HepG2 (cell line): ENCODE measurements around the gene NCOA6. TPM values are rescaled to one million over a fixed set of nuclear protein-coding genes. Genes with fewer than 3 reads are reported as not detected.
A peak's percentile ranks its signal among the peaks of the same experiment; 100 is the strongest.

Source experiments
- FOXK1 ChIP-seq: sonication (generic); formaldehyde crosslinking; IDR thresholded peaks from 2 replicates; pipeline ENCODE4 v1.4.0; 2020; ENCODE audit warnings: low read depth, missing genetic modification reagents, borderline replicate concordance
- NBN ChIP-seq: fragments of 450-650 bp; conservative IDR thresholded peaks from 2 replicates; pipeline ENCODE4 v1.6.1; 2017
- ZMYM2 ChIP-seq: sonication (generic); formaldehyde crosslinking; IDR thresholded peaks from 2 replicates; pipeline ENCODE4 v1.8.0; 2022; ENCODE audit warnings: mild to moderate bottlenecking, missing genetic modification reagents
- ZNF136 ChIP-seq: sonication (generic); formaldehyde crosslinking; IDR thresholded peaks from 2 replicates; pipeline ENCODE4 v1.8.1; 2022; ENCODE audit warnings: low read depth, mild to moderate bottlenecking, moderate library complexity, missing genetic modification reagents
- ZNF577 ChIP-seq: sonication (generic); formaldehyde crosslinking; IDR thresholded peaks from 2 replicates; pipeline ENCODE4 v1.4.0; 2020; ENCODE audit warnings: mild to moderate bottlenecking, low read depth, missing genetic modification reagents, borderline replicate concordance
- ZNF7 ChIP-seq: IDR thresholded peaks from 2 replicates; pipeline ENCODE4 v1.6.1; 2016; ENCODE audit warnings: missing biosample characterization, missing genetic modification reagents
- polyA plus RNA-seq, 8 experiments: library from polyadenylated mRNA; depleted of rRNA in 3 of 8; stranded (reverse) in 7 of 8; unstranded in 1 of 8; fragments of >200 nt; fragmentation: Illumina TruSeq in 4 of 8; extraction: Trizol in 4 of 8; gene quantifications; 2 replicates each; pipeline versions ENCODE4 v1.2.1 to v1.2.3, GENCODE V29; 2011 to 2016; ENCODE audit warnings: low read depth in 4 of 8, missing spikeins in 1 of 8, mixed read lengths in 1 of 8; ENCODE audit not compliant: insufficient read depth in 1 of 8
- total RNA-seq, 5 experiments: library from RNA; depleted of rRNA; stranded (reverse); fragments of >200 nt; fragmentation: Illumina TruSeq; extraction: Trizol; gene quantifications; 2 replicates each; pipeline ENCODE4 v1.2.3, GENCODE V29; 2016; ENCODE audit warnings: low read depth in 1 of 5
- TF ChIP-seq, protein P1 (sequence below): sonication (generic); formaldehyde crosslinking; IDR thresholded peaks from 2 replicates; pipeline ENCODE4 v1.4.0; 2020; ENCODE audit warnings: missing genetic modification reagents
- TF ChIP-seq, protein P2 (sequence below): sonication (generic); formaldehyde crosslinking; IDR thresholded peaks from 2 replicates; pipeline ENCODE4 v1.5.0; 2020; ENCODE audit warnings: missing genetic modification reagents
- TF ChIP-seq, protein P3 (sequence below), 2 experiments: sonication (generic) in 1 of 2; formaldehyde crosslinking in 1 of 2; IDR thresholded peaks; 2 replicates each; pipeline versions ENCODE4 v1.4.0 to v1.6.1; 2018 to 2020; ENCODE audit warnings: missing genetic modification reagents in 2 of 2, borderline replicate concordance in 1 of 2, low read depth in 1 of 2, mild to moderate bottlenecking in 1 of 2, missing biosample characterization in 1 of 2
- TF ChIP-seq, protein P4 (sequence below), 2 experiments: fragments of 450-650 bp in 1 of 2; sonication (generic) in 1 of 2; formaldehyde crosslinking in 1 of 2; IDR thresholded peaks; 2 replicates each; pipeline versions ENCODE4 v1.6.1 to v1.8.0; 2016 to 2022; ENCODE audit warnings: antibody characterized with exemption in 1 of 2, mild to moderate bottlenecking in 1 of 2, missing genetic modification reagents in 1 of 2

NCOA6 gene
- total and polyA plus RNA-seq, 2 of the 13 experiments (the other 11 are each of a cell fraction or from before 2014, with no cell fraction given): 11.2 to 29.3 TPM

DNA sequence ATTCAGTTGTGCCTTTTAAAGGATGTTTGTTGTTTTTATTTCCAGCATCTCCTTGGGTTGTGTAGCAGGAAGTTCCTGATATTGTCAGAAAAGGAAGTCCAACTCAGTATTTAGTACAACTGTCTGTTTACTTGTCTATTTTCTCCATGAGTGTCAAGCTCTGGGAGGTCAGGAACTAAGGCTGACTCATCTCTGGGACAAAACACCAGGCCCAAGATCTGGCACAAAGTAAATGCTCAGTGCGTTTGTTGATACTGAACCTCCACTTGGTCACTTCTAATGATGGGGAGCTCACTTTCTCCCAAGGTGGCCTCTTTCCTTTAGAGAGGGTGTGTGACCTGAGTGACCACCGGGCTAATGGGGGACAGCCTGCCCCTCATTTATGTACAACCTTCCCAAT lies 136.0 kb downstream of the NCOA6 start (continued):
- TF ChIP-seq, protein P1, sequence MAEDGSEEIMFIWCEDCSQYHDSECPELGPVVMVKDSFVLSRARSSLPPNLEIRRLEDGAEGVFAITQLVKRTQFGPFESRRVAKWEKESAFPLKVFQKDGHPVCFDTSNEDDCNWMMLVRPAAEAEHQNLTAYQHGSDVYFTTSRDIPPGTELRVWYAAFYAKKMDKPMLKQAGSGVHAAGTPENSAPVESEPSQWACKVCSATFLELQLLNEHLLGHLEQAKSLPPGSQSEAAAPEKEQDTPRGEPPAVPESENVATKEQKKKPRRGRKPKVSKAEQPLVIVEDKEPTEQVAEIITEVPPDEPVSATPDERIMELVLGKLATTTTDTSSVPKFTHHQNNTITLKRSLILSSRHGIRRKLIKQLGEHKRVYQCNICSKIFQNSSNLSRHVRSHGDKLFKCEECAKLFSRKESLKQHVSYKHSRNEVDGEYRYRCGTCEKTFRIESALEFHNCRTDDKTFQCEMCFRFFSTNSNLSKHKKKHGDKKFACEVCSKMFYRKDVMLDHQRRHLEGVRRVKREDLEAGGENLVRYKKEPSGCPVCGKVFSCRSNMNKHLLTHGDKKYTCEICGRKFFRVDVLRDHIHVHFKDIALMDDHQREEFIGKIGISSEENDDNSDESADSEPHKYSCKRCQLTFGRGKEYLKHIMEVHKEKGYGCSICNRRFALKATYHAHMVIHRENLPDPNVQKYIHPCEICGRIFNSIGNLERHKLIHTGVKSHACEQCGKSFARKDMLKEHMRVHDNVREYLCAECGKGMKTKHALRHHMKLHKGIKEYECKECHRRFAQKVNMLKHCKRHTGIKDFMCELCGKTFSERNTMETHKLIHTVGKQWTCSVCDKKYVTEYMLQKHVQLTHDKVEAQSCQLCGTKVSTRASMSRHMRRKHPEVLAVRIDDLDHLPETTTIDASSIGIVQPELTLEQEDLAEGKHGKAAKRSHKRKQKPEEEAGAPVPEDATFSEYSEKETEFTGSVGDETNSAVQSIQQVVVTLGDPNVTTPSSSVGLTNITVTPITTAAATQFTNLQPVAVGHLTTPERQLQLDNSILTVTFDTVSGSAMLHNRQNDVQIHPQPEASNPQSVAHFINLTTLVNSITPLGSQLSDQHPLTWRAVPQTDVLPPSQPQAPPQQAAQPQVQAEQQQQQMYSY (CRISPR knock-in tag): no peak
- TF ChIP-seq, protein P2, sequence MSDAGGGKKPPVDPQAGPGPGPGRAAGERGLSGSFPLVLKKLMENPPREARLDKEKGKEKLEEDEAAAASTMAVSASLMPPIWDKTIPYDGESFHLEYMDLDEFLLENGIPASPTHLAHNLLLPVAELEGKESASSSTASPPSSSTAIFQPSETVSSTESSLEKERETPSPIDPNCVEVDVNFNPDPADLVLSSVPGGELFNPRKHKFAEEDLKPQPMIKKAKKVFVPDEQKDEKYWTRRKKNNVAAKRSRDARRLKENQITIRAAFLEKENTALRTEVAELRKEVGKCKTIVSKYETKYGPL (CRISPR knock-in tag): no peak
- TF ChIP-seq NBN (no peak), ZNF577 (CRISPR knock-in tag) (no peak), ZNF136 (CRISPR knock-in tag) (no peak), ZMYM2 (CRISPR knock-in tag) (peak; percentile 95), FOXK1 (CRISPR knock-in tag) (peak; percentile 65; the same call in 1 of the 2 replicates), ZNF7 (CRISPR knock-in tag) (no peak)
- TF ChIP-seq, protein P3, sequence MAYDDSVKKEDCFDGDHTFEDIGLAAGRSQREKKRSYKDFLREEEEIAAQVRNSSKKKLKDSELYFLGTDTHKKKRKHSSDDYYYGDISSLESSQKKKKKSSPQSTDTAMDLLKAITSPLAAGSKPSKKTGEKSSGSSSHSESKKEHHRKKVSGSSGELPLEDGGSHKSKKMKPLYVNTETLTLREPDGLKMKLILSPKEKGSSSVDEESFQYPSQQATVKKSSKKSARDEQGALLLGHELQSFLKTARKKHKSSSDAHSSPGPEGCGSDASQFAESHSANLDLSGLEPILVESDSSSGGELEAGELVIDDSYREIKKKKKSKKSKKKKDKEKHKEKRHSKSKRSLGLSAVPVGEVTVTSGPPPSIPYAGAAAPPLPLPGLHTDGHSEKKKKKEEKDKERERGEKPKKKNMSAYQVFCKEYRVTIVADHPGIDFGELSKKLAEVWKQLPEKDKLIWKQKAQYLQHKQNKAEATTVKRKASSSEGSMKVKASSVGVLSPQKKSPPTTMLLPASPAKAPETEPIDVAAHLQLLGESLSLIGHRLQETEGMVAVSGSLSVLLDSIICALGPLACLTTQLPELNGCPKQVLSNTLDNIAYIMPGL (CRISPR knock-in tag; IDR thresholded peaks at IDR 0.05; ENCODE audit: borderline replicate concordance in 1 of 2, low read depth in 1 of 2): peak in 1 of 2 experiments; percentile 41; a peak in 1 of 4 replicates
- TF ChIP-seq, protein P4, sequence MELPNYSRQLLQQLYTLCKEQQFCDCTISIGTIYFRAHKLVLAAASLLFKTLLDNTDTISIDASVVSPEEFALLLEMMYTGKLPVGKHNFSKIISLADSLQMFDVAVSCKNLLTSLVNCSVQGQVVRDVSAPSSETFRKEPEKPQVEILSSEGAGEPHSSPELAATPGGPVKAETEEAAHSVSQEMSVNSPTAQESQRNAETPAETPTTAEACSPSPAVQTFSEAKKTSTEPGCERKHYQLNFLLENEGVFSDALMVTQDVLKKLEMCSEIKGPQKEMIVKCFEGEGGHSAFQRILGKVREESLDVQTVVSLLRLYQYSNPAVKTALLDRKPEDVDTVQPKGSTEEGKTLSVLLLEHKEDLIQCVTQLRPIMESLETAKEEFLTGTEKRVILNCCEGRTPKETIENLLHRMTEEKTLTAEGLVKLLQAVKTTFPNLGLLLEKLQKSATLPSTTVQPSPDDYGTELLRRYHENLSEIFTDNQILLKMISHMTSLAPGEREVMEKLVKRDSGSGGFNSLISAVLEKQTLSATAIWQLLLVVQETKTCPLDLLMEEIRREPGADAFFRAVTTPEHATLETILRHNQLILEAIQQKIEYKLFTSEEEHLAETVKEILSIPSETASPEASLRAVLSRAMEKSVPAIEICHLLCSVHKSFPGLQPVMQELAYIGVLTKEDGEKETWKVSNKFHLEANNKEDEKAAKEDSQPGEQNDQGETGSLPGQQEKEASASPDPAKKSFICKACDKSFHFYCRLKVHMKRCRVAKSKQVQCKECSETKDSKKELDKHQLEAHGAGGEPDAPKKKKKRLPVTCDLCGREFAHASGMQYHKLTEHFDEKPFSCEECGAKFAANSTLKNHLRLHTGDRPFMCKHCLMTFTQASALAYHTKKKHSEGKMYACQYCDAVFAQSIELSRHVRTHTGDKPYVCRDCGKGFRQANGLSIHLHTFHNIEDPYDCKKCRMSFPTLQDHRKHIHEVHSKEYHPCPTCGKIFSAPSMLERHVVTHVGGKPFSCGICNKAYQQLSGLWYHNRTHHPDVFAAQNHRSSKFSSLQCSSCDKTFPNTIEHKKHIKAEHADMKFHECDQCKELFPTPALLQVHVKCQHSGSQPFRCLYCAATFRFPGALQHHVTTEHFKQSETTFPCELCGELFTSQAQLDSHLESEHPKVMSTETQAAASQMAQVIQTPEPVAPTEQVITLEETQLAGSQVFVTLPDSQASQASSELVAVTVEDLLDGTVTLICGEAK (IDR thresholded peaks at IDR 0.05): no peak
- TF ChIP-seq, protein P4 (CRISPR knock-in tag; IDR thresholded peaks at IDR 0.05): no peak
